Muscle of leg (tissue), 11 donors: Measurements from ENCODE around the gene SPINK1. TPM values are rescaled to one million over a fixed set of nuclear protein-coding genes. Genes with fewer than 3 reads are reported as not detected.

Experiments
- DNase-seq: peaks from one replicate; pipeline ENCODE4 v3.0.0; 2013
- H3K27ac ChIP-seq: one replicate; pipeline ENCODE4 v1.5.1; 2013; ENCODE audit warnings: mild to moderate bottlenecking, low read length, control low read depth
- H3K27me3 ChIP-seq: one replicate; pipeline ENCODE4 v1.6.1; 2013; ENCODE audit warnings: low read length; ENCODE audit not compliant: control insufficient read depth, insufficient read depth
- H3K36me3 ChIP-seq: one replicate; pipeline ENCODE4 v1.6.1; 2013; ENCODE audit warnings: low read length; ENCODE audit not compliant: control insufficient read depth, insufficient read depth
- H3K4me1 ChIP-seq: one replicate; pipeline ENCODE4 v1.6.1; 2013; ENCODE audit warnings: low read length; ENCODE audit not compliant: control insufficient read depth, insufficient read depth
- H3K4me3 ChIP-seq: one replicate; pipeline ENCODE4 v1.5.1; 2013; ENCODE audit warnings: low read length, control low read depth
- H3K9me3 ChIP-seq: replicated peaks from 2 replicates; pipeline ENCODE4 v1.6.1; 2013; ENCODE audit warnings: low read depth, low read length; ENCODE audit not compliant: control insufficient read depth
- WGBS: methylation state at CpG from one replicate; pipeline ENCODE4 v1.1.5; 2013; ENCODE audit warnings: missing lambda C conversion rate; ENCODE audit not compliant: insufficient coverage; 5-methylcytosine and 5-hydroxymethylcytosine counted together
- polyA plus RNA-seq, 8 donors: library from polyadenylated mRNA; unstranded; fragments of 120-200 nt; gene quantifications; one replicate each; pipeline versions ENCODE4 v1.2.1 to v1.2.3, GENCODE V29; 2013; ENCODE audit warnings: inconsistent platforms in 1 of 8, low replicate concordance in 1 of 8; ENCODE audit not compliant: insufficient read length in 8 of 8, insufficient read depth in 1 of 8
- total RNA-seq: library from RNA; stranded (reverse); fragments of 120-200 nt; gene quantifications from one replicate; pipeline ENCODE4 v1.2.4, GENCODE V29; 2013

Gene SPINK1
- total and polyA plus RNA-seq, 9 donors = 1.4 to 7.6 (median 2.0) TPM; not detected in 5

- DNase-seq = no peak
- no peaks in the 10 kb centered on the region for H3K9me3 ChIP-seq
- WGBS = 82% methylated on average over 5 of the region's 11 CpGs
- H3K4me3 ChIP-seq = no peak overlapping the region
- H3K4me1 ChIP-seq = no peaks in the 10 kb centered on the region
- no peaks in the 10 kb centered on the region for H3K36me3 ChIP-seq
- H3K27ac ChIP-seq = no peak overlapping the region
- H3K27me3 ChIP-seq = no peaks in the 10 kb centered on the region
Observed at GRCh38 chr5:147854894-147855773, 23.7 kb upstream of the SPINK1 start.

- no peaks in the 10 kb centered on the region for H3K4me1 ChIP-seq
- H3K27me3 ChIP-seq = no peaks in the 10 kb centered on the region
- 80% methylated on average over 2 of the region's 3 CpGs for WGBS
- H3K27ac ChIP-seq = no peak overlapping the region
- H3K4me3 ChIP-seq = no peak overlapping the region
- no peak for DNase-seq
- no peaks in the 10 kb centered on the region for H3K9me3 ChIP-seq
- no peaks in the 10 kb centered on the region for H3K36me3 ChIP-seq
Observed at GRCh38 chr5:147854331-147854730, 22.9 kb upstream of the SPINK1 start.

GRCh38 chr5:147853372-147853987 lies 22.0 kb upstream of the SPINK1 start:
- no CpG with 5 or more reads among the region's 3 CpGs for WGBS

GRCh38 chr5:147852365-147852764 lies 20.9 kb upstream of the SPINK1 start:
- Histone ChIP-seq H3K4me3 (no peak overlapping the region), H3K4me1 (no peaks in the 10 kb centered on the region), H3K36me3 (no peaks in the 10 kb centered on the region), H3K27ac (no peak overlapping the region), H3K9me3 (no peaks in the 10 kb centered on the region), H3K27me3 (no peaks in the 10 kb centered on the region)
- DNase-seq = no peak
- WGBS = 33% methylated on average over 1 of the region's 3 CpGs

More at GRCh38 chr5:147853372-147853987, 22.0 kb upstream of the SPINK1 start:
- no peak overlapping the region for H3K27ac ChIP-seq
- no peaks in the 10 kb centered on the region for H3K4me1 ChIP-seq
- H3K9me3 ChIP-seq = no peaks in the 10 kb centered on the region
- no peaks in the 10 kb centered on the region for H3K27me3 ChIP-seq
- no peaks in the 10 kb centered on the region for H3K36me3 ChIP-seq
- no peak overlapping the region for H3K4me3 ChIP-seq
- no peak for DNase-seq

- 94% methylated on average over 2 of the region's 3 CpGs for WGBS
- H3K9me3 ChIP-seq = no peaks in the 10 kb centered on the region
- no peak overlapping the region for H3K27ac ChIP-seq
Observed at GRCh38 chr5:147851578-147851977, 20.1 kb upstream of the SPINK1 start.

GRCh38 chr5:147849226-147849625 lies 17.8 kb upstream of the SPINK1 start:
- H3K27me3 ChIP-seq = no peaks in the 10 kb centered on the region
- H3K4me3 ChIP-seq = no peak overlapping the region
- WGBS = no CpG with 5 or more reads among the region's 2 CpGs
- H3K27ac ChIP-seq = no peak overlapping the region
- no peaks in the 10 kb centered on the region for H3K9me3 ChIP-seq
- DNase-seq = no peak
- H3K36me3 ChIP-seq = no peaks in the 10 kb centered on the region
- H3K4me1 ChIP-seq = no peaks in the 10 kb centered on the region

More at GRCh38 chr5:147851578-147851977, 20.1 kb upstream of the SPINK1 start:
- Histone ChIP-seq H3K36me3 (no peaks in the 10 kb centered on the region), H3K4me3 (no peak overlapping the region), H3K27me3 (no peaks in the 10 kb centered on the region), H3K4me1 (no peaks in the 10 kb centered on the region)
- no peak for DNase-seq

- DNase-seq = no peak
- H3K4me1 ChIP-seq = no peaks in the 10 kb centered on the region
- H3K4me3 ChIP-seq = no peak overlapping the region
- no peaks in the 10 kb centered on the region for H3K27me3 ChIP-seq
- no peaks in the 10 kb centered on the region for H3K36me3 ChIP-seq
- no peak overlapping the region for H3K27ac ChIP-seq
- 91% methylated on average over 3 of the region's 4 CpGs for WGBS
- H3K9me3 ChIP-seq = no peaks in the 10 kb centered on the region
Observed at GRCh38 chr5:147845618-147846017, 14.1 kb upstream of the SPINK1 start.

GRCh38 chr5:147844846-147845245 lies 13.4 kb upstream of the SPINK1 start:
- no peaks in the 10 kb centered on the region for H3K27me3 ChIP-seq
- H3K36me3 ChIP-seq = no peaks in the 10 kb centered on the region
- WGBS = no CpG with 5 or more reads among the region's 3 CpGs
- no peaks in the 10 kb centered on the region for H3K4me1 ChIP-seq
- H3K9me3 ChIP-seq = no peaks in the 10 kb centered on the region
- no peak overlapping the region for H3K4me3 ChIP-seq
- H3K27ac ChIP-seq = no peak overlapping the region
- no peak for DNase-seq

GRCh38 chr5:147842869-147843268 lies 11.4 kb upstream of the SPINK1 start:
- no peaks in the 10 kb centered on the region for H3K4me1 ChIP-seq
- WGBS = 75% methylated on average over 1 of the region's 2 CpGs
- H3K4me3 ChIP-seq = no peak overlapping the region
- H3K36me3 ChIP-seq = no peaks in the 10 kb centered on the region
- H3K27me3 ChIP-seq = no peaks in the 10 kb centered on the region
- no peak for DNase-seq
- H3K9me3 ChIP-seq = no peaks in the 10 kb centered on the region
- H3K27ac ChIP-seq = no peak overlapping the region

- Histone ChIP-seq H3K4me3 (no peak overlapping the region), H3K27me3 (no peaks in the 10 kb centered on the region), H3K27ac (no peak overlapping the region), H3K36me3 (no peaks in the 10 kb centered on the region), H3K9me3 (no peaks in the 10 kb centered on the region), H3K4me1 (no peaks in the 10 kb centered on the region)
- DNase-seq = no peak
- WGBS = 79% methylated on average over 2 of the region's 3 CpGs
Observed at GRCh38 chr5:147836439-147836838, 5.0 kb upstream of the SPINK1 start.
